Jurkat, Clone E6-1 (cell line): ENCODE data around the gene DBH.

Source experiments
- DNase-seq: peaks from one replicate; pipeline ENCODE4 v3.0.0-alpha.2; 2011; ENCODE audit warnings: low read depth, low spot score
- H3K4me3 ChIP-seq: 2 replicates; pipeline ENCODE4 v1.5.1; 2011; ENCODE audit warnings: mild to moderate bottlenecking, low read length, control low read depth, moderate library complexity

DBH gene

DNA sequence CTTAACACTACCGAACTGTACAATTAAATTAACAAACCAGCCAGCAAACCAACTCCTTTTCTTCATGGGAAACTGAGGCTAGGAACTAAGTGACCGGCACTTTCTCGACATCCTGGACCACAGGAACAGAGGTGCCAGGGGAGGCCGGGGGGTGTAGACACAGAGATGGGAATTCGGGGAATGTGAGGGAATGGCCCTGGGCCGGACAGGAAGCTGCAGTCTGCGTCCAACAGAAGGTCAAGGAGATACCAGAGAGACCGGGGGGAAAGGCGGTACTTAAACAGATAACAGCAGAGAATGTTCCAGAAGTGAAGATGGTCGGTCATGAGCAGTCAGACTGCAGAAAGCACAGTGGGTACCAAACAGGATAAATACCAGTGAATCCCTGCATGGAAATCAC is 40.3 kb downstream of the DBH start:
- no peak overlapping the region for H3K4me3 ChIP-seq
- DNase-seq: no peak

- peak overlapping the region; percentile 33 for H3K4me3 ChIP-seq
- peak; percentile 97 for DNase-seq
These were observed 41.2 kb downstream of the DBH start for GRCh38 chr9:133677126-133678010.

DNA sequence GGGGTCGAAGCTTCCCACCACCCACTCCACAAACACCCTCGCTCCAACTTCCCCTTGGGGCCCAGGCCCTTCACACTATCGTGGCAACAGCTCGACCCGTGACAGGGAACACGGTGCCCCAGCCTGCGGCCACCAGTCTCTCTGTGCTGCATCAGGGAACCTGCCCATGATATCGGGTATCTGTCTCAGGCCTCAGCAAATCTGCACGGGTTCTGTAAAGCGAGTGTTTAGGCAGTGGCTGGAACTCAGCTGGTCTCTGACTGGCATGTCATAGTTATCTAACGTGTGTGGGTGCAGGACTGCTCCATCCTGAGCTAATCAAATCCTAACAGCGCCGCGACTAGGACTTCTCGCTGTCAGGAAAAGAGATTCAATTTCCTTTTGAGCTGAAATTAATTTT is 42.9 kb downstream of the DBH start:
- DNase-seq: no peak
- no peak overlapping the region for H3K4me3 ChIP-seq

DNA sequence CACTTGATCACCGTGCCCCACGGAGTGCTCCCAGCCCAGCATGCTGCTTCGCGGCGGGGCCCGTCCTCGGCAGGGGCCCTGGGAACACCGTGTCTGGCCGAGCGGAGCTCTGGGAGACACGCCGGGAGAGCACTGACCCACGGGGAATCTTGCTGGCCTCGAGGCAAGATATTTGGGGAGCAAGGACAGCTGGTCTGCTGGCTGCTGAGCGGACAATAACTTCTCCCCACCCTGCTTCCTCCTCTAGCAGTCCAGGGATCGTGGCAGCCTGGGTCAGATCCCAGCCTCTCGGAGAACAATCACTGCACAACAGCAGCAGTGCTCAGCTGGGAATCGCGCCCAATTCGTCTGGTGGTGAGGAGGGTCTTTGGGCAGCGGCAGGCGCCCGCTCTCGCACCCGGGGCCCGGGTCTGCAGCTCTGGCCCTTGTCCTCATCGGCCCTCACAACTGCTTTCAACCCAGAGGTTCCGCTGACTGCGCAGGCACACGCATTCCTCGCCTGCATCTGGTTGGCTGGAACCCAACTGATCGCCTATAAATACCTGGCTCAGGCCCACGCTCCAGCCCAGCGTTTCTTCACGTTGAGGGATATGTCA is 43.4 kb downstream of the DBH start:
- no peak overlapping the region for H3K4me3 ChIP-seq
- no peak for DNase-seq

- DNase-seq: no peak
- no peak overlapping the region for H3K4me3 ChIP-seq
These were observed 44.2 kb downstream of the DBH start for GRCh38 chr9:133680250-133680975.

- DNase-seq: no peak
- no peak overlapping the region for H3K4me3 ChIP-seq
These were observed 45.0 kb downstream of the DBH start for GRCh38 chr9:133680976-133681657.

DNA sequence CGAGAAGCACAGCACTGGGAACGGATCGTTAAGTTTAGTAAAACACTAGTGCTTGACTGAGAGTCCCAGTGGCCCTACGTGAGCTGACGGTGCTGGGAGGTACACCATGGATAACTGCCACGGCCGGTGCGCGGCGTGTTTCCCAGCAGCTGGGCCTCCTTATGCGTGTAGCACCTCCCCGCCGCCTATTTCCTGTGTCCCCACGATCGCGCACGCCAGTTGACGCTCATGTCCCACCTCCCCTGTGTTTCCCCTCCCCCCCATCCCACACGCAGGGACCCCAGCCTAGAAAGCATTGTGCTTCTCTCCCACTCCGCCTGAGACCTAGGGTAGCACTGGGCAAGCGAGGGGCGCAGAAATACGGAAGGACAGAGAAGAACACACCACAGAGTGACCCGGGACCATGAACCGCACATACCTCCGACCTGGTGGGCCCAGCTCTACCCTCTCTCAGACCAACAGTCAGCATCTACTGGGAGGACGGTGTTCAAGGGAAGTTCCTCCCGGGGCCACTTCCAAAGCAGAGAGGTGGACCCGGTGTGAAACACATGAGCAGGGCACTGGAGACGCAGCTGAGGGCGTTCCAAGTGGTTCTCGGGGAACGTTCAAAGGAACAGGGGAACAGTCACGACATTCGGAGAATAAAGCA is 45.6 kb downstream of the DBH start:
- no peak for DNase-seq
- no peak overlapping the region for H3K4me3 ChIP-seq

- no peak for DNase-seq
- H3K4me3 ChIP-seq: peak overlapping the region; percentile 43
These were observed 46.8 kb downstream of the DBH start for GRCh38 chr9:133682818-133683585.

- DNase-seq: peak; percentile 78
These were observed 47.5 kb downstream of the DBH start for GRCh38 chr9:133683586-133684120.

DNA sequence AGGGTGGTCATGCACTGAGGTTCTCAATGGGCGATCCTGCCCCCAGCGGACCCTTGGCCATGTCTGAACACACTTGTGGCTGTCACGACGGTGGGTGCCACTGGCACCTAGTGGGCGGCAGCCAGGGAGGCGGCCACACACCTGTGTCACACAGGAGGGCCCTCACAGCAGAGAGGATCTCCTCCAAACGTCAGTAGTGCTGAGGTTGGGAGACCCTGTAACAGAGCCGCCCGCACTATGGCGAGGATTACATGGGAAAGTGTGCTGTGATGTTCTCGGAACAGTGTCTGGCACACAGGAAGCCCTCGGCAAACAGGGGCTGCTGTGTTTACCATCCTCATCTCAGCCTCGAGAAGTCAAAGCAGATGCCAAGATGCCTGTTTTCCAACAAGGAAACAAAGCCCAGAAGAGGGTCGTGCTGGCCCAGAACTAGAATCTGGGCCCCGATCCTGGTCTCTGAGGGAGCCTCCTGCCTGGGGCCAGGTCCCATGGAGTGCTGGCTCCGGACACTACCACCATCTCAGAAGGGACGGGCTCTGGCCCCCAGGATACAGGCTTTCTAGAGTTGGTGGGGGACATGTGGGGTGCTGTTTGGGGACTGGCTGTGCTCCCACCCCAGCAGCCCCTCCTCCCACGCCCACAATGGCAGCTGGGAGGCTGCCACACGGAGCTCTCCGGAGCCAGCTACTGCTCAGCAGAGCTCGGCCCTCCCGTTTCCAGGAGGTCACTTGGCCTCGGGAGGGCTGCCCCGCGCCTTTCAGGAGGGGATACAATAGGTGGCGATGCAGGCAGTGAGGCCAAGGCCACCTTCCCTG is 48.2 kb downstream of the DBH start:
- H3K4me3 ChIP-seq: peak overlapping the region; percentile 43
- no peak for DNase-seq

More at GRCh38 chr9:133683586-133684120, 47.5 kb downstream of the DBH start:
- H3K4me3 ChIP-seq: peak overlapping the region; percentile 43

DNA sequence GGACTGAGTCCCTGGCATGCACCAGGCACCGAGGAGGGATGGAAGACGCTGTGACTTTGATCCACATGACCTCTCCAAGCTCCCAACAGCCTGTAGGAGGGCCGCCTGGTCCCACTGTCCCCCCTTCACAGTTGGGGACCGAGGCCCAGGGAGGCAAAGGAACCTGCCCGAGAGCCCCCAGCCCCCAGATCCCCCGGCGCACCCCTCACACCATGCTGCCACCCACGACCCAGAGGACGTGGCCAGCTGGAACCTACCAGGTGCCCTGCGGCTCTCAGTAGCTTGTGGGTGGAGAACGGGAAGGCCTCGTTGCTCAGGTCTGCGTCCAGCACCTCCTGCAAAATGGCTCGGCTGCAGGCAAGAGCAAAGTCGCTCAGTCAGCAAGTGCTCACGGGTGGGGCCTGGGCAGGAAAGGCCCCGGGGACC is 48.8 kb downstream of the DBH start:
- DNase-seq: no peak
- no peak overlapping the region for H3K4me3 ChIP-seq

- no peak overlapping the region for H3K4me3 ChIP-seq
- no peak for DNase-seq
These were observed 49.8 kb downstream of the DBH start for GRCh38 chr9:133685653-133686609.

DNA sequence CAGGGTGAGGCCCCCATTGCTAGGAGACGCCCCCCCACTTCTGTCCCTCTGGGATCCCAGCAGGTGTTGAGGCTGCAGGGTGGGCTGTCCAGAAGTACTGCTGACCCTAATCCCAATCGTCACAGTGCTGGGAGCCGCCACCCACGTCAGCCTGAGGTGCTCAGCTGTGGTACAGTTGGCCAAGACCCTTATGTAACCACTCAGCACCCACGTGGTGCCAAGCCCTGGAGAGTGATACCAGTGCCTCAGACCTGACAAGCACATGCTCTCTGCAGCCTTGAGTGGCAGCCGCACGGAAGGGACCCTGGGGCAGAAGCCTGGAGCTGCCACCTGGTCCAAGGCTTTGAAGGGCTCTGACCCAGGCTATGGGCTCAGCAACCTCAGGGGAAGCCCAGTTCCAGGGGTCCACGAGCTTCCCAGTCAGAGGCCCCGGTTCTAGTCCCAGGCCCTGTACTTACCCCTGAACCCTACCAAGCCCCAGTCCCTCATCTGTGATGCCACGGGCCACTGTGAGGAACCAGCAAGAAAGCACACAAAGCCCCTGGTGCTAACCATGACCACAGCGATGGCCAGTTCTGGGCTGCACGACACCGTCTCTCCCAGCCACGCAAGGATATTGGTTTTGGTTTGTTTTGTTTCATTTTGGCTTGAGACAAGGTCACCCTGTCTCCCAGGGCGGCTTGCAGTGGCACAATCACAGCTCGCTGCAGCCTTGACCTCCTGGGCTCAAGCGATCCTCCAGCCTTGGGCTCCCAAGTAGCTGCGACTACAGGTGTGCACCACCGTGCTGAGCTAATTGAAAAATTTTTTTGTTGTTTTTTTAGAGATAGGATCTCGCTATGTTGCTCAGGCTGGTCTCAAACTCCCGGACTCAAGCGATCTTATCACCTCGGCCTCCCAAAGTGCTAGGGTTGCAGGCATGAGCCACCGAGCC is 50.7 kb downstream of the DBH start:
- DNase-seq: no peak
- H3K4me3 ChIP-seq: no peak overlapping the region

GRCh38 chr9:133687856-133688761 is 51.9 kb downstream of the DBH start:
- DNase-seq: no peak
- no peak overlapping the region for H3K4me3 ChIP-seq
